ENCODE measurements around the gene THOC2.

- TF ChIP-seq CTCF (IDR thresholded peaks at IDR 0.05) (no peak), POLR2A (IDR thresholded peaks at IDR 0.05) (no peak)
These were observed 107.4 kb downstream of the THOC2 start for GRCh38 chrX:123625477-123625876.

All from adrenal gland (tissue), 5 donors.